NB4 (cell line): ENCODE measurements around the gene RNU5B-1.

Experiments
- DNase-seq: peaks from one replicate; pipeline ENCODE4 v3.0.0; 2010; ENCODE audit warnings: low read depth
- H3K4me3 ChIP-seq: one replicate; pipeline ENCODE4 v1.5.1; 2011; ENCODE audit warnings: mild to moderate bottlenecking, low read depth, low read length, moderate library complexity
- CTCF ChIP-seq: IDR thresholded peaks from one replicate; pipeline ENCODE4 v1.5.1; 2012; ENCODE audit warnings: low read depth, low read length
- MAX ChIP-seq: IDR thresholded peaks from 2 replicates; pipeline ENCODE4 v1.6.1; 2011; ENCODE audit warnings: low read depth, low read length
- MYC ChIP-seq: IDR thresholded peaks from 2 replicates; pipeline ENCODE4 v1.6.1; 2011; ENCODE audit warnings: low read depth, low read length
- POLR2A ChIP-seq: IDR thresholded peaks from 2 replicates; pipeline ENCODE4 v1.6.1; 2011; ENCODE audit warnings: mild to moderate bottlenecking; ENCODE audit not compliant: insufficient read length; ENCODE audit errors: extremely low read depth

RNU5B-1 gene

GRCh38 chr15:65304381-65305149 lies at the start of gene RNU5B-1:
TSS of gene RNU5B-1 (plus strand) at chr15:65304677.
- peak; percentile 94 for DNase-seq
- TF ChIP-seq POLR2A (peak; percentile 99), MYC (peak; percentile 8; the same call in 1 of the 2 replicates), MAX (no peak; the same call in 1 of the 2 replicates), CTCF (peak; percentile 89)
- peak within 1 kb of the TSS; percentile 71 for H3K4me3 ChIP-seq

GRCh38 chr15:65254758-65255157 lies 49.7 kb upstream of the RNU5B-1 start:
- no peak overlapping the region for H3K4me3 ChIP-seq
- DNase-seq: no peak
- TF ChIP-seq MAX (no peak), MYC (no peak), POLR2A (no peak), CTCF (no peak)

- H3K4me3 ChIP-seq: no peak overlapping the region
- TF ChIP-seq CTCF: no peak
- no peak for TF ChIP-seq POLR2A
- TF ChIP-seq MYC: no peak
- no peak for TF ChIP-seq MAX
- DNase-seq: peak; percentile 44
Measured at GRCh38 chr15:65255486-65256140, 48.9 kb upstream of the RNU5B-1 start.

GRCh38 chr15:65258375-65259262 lies 45.9 kb upstream of the RNU5B-1 start:
- no peak for DNase-seq
- no peak for TF ChIP-seq CTCF
- TF ChIP-seq MAX: no peak
- no peak for TF ChIP-seq POLR2A
- TF ChIP-seq MYC: no peak
- H3K4me3 ChIP-seq: no peak overlapping the region

GRCh38 chr15:65259367-65259797 lies 45.1 kb upstream of the RNU5B-1 start:
- DNase-seq: no peak
- no peak overlapping the region for H3K4me3 ChIP-seq
- TF ChIP-seq CTCF (no peak), POLR2A (no peak), MAX (no peak), MYC (no peak)
